ENCODE measurements around the gene ANAPC5. TPM values are rescaled to one million over a fixed set of nuclear protein-coding genes. Genes with fewer than 3 reads are reported as not detected.

The ANAPC5 gene
- total RNA-seq, 1 donor from 2014 or later = 85.8 TPM

DNA sequence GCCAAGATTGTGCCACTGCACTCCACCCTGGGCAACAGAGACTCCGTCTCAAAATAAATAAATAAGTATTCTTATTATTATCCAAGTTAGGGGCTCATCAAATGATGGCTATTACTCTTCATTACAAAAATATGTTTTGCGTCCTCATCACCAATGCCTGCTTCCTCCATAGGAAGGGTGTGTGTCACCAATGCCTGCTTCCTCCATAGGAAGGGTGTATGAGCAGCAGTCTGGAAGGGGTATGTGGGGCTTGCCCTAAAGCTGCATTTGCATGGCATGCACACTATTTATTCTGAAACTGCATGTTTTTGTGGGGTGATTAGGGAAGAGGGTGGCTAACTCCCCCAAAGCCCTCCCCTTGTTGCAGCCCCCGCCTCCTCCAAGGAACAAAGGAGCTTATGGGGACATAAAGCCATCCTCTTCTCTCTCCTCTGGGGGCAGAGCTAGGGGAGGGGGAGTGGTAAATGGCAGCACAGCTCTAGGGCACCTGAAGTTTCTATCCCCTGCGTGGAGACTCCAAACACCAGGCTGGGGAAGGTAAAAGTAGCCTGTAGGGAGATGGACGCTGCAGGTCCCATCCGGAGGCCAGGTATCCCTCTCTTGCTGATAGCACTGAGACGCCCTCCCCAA is 57.0 kb downstream of the ANAPC5 start:
- H4K20me1 ChIP-seq (ENCODE audit: insufficient read depth, low read length) = peaks cover 31% of the 10 kb centered on the region
- TF ChIP-seq, protein P1, sequence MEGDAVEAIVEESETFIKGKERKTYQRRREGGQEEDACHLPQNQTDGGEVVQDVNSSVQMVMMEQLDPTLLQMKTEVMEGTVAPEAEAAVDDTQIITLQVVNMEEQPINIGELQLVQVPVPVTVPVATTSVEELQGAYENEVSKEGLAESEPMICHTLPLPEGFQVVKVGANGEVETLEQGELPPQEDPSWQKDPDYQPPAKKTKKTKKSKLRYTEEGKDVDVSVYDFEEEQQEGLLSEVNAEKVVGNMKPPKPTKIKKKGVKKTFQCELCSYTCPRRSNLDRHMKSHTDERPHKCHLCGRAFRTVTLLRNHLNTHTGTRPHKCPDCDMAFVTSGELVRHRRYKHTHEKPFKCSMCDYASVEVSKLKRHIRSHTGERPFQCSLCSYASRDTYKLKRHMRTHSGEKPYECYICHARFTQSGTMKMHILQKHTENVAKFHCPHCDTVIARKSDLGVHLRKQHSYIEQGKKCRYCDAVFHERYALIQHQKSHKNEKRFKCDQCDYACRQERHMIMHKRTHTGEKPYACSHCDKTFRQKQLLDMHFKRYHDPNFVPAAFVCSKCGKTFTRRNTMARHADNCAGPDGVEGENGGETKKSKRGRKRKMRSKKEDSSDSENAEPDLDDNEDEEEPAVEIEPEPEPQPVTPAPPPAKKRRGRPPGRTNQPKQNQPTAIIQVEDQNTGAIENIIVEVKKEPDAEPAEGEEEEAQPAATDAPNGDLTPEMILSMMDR (IDR thresholded peaks at IDR 0.05; ENCODE audit: insufficient read depth, low read depth, low read length) = no peak
- TF ChIP-seq EZH2 (IDR thresholded peaks at IDR 0.05; ENCODE audit: insufficient read depth, low read length) = no peak
- H3K9ac ChIP-seq (ENCODE audit: low read length) = peak overlapping the region; percentile 86
- H3K79me2 ChIP-seq (ENCODE audit: insufficient read depth, low read length) = peaks cover 31% of the 10 kb centered on the region
- Mint-ChIP-seq H3K4me3 (ENCODE audit: unreplicated experiment) (peak overlapping the region; percentile 92), H3K36me3 (ENCODE audit: low read depth, unreplicated experiment) (peaks cover 6% of the 10 kb centered on the region), H3K9me3 (ENCODE audit: unreplicated experiment) (no peaks in the 10 kb centered on the region), H3K27me3 (ENCODE audit: low read depth, unreplicated experiment) (no peaks in the 10 kb centered on the region), H3K4me1 (ENCODE audit: low read depth, unreplicated experiment) (peaks cover 2% of the 10 kb centered on the region), H3K27ac (ENCODE audit: unreplicated experiment) (peak overlapping the region; percentile 72)
- peak overlapping the region; percentile 78 for H2AFZ ChIP-seq (ENCODE audit: low read depth, low read length)
- FAIRE-seq (no peak), DNase-seq (ENCODE audit: low read depth) (no peak)
- no peak overlapping the region for H3K27ac ChIP-seq (ENCODE audit: low read depth, low read length)
- H3K4me1 ChIP-seq (ENCODE audit: insufficient read depth, low read length) = peaks cover 16% of the 10 kb centered on the region
- H3K4me2 ChIP-seq (ENCODE audit: low read length) = peak overlapping the region; percentile 98
- H3K4me3 ChIP-seq (ENCODE audit: insufficient read depth, low read depth, low read length) = peak overlapping the region; percentile 87
- H3K9me3 ChIP-seq (ENCODE audit: insufficient read depth, low read depth, low read length) = no peaks in the 10 kb centered on the region
- no peaks in the 10 kb centered on the region for H3K36me3 ChIP-seq (ENCODE audit: insufficient read depth, low read length)
- no peaks in the 10 kb centered on the region for H3K27me3 ChIP-seq (ENCODE audit: insufficient read depth, low read length)

DNA sequence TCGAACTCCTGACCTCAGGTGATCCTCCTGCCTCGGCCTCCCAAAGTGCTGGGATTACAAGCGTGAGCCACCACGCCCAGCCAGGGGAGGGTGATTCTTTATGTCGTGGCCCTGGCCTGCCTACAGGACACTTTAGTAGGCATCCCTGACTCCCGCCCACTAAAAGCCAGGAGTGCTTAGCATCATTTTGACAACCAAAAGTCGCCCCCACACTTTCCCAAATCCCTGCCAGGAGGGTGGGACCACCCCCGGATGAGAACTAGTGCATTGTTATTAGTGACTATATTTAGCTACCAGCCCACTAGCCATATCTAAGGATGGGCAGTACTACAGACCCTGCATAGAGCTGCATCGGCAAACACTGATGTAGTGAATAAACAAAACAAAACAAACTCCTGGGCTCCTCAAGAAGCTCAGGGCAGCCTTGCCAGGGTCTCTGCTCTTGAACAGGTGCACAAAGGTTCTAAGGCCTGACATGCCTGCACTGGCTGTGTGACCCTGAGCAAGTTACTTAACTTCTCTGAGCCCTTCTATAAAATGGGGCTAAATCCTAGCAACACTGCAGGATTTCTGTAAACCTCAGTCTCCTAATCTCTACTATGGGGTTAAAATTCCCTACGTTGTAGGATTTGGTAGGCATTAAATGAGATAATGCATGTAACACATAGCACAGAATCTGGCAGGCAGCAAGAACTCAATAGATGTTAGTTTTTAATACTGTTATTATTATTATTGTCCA is 57.9 kb downstream of the ANAPC5 start:
- H3K27me3 ChIP-seq (ENCODE audit: insufficient read depth, low read length) = no peaks in the 10 kb centered on the region
- Mint-ChIP-seq H3K4me1 (ENCODE audit: low read depth, unreplicated experiment) (peaks cover 2% of the 10 kb centered on the region), H3K4me3 (ENCODE audit: unreplicated experiment) (no peak overlapping the region), H3K36me3 (ENCODE audit: low read depth, unreplicated experiment) (peaks cover 10% of the 10 kb centered on the region), H3K27me3 (ENCODE audit: low read depth, unreplicated experiment) (no peaks in the 10 kb centered on the region), H3K27ac (ENCODE audit: unreplicated experiment) (no peak overlapping the region), H3K9me3 (ENCODE audit: unreplicated experiment) (no peaks in the 10 kb centered on the region)
- no peak overlapping the region for H3K4me2 ChIP-seq (ENCODE audit: low read length)
- no peak overlapping the region for H3K9ac ChIP-seq (ENCODE audit: low read length)
- TF ChIP-seq, protein P1 (IDR thresholded peaks at IDR 0.05; ENCODE audit: insufficient read depth, low read depth, low read length) = no peak
- no peak for TF ChIP-seq EZH2 (IDR thresholded peaks at IDR 0.05; ENCODE audit: insufficient read depth, low read length)
- H3K79me2 ChIP-seq (ENCODE audit: insufficient read depth, low read length) = peaks cover 31% of the 10 kb centered on the region
- H3K36me3 ChIP-seq (ENCODE audit: insufficient read depth, low read length) = no peaks in the 10 kb centered on the region
- no peak overlapping the region for H2AFZ ChIP-seq (ENCODE audit: low read depth, low read length)
- no peaks in the 10 kb centered on the region for H3K9me3 ChIP-seq (ENCODE audit: insufficient read depth, low read depth, low read length)
- H3K4me1 ChIP-seq (ENCODE audit: insufficient read depth, low read length) = peaks cover 16% of the 10 kb centered on the region
- H4K20me1 ChIP-seq (ENCODE audit: insufficient read depth, low read length) = peaks cover 31% of the 10 kb centered on the region
- no peak for FAIRE-seq
- no peak overlapping the region for H3K4me3 ChIP-seq (ENCODE audit: insufficient read depth, low read depth, low read length)
- no peak overlapping the region for H3K27ac ChIP-seq (ENCODE audit: low read depth, low read length)
- no peak for DNase-seq (ENCODE audit: low read depth)

DNA sequence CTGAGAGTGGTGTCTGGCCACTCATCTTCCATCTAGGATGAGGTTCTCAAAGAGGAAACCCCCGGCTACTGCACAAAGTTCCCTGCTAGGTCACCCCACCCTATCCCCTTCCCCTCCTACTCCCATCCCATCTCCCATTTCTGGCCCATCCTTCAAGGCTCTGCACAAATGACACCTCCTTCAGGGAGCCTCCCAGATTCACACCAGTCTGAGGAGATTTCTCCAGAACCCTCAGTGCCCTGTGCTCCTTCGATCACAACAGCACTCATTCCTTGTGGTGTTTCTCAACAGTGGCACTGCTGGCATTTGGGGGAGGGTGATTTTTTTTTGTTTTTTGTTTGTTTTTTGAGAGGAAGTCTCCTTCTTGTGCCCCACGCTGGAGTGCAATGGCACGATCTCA is 58.6 kb downstream of the ANAPC5 start:
- no peak for FAIRE-seq

More for the DNA sequence above, 58.6 kb downstream of the ANAPC5 start:
- no peak for DNase-seq (ENCODE audit: low read depth)
- no peak overlapping the region for H3K4me3 Mint-ChIP-seq (ENCODE audit: unreplicated experiment)
- H4K20me1 ChIP-seq (ENCODE audit: insufficient read depth, low read length) = peaks cover 32% of the 10 kb centered on the region
- peaks cover 31% of the 10 kb centered on the region for H3K79me2 ChIP-seq (ENCODE audit: insufficient read depth, low read length)
- TF ChIP-seq EZH2 (IDR thresholded peaks at IDR 0.05; ENCODE audit: insufficient read depth, low read length) = no peak
- TF ChIP-seq, protein P1 (IDR thresholded peaks at IDR 0.05; ENCODE audit: insufficient read depth, low read depth, low read length) = no peak
- no peak overlapping the region for H3K4me3 ChIP-seq (ENCODE audit: insufficient read depth, low read depth, low read length)
- H3K36me3 ChIP-seq (ENCODE audit: insufficient read depth, low read length) = no peaks in the 10 kb centered on the region
- H3K9me3 Mint-ChIP-seq (ENCODE audit: unreplicated experiment) = no peaks in the 10 kb centered on the region
- no peaks in the 10 kb centered on the region for H3K27me3 ChIP-seq (ENCODE audit: insufficient read depth, low read length)
- H3K4me1 ChIP-seq (ENCODE audit: insufficient read depth, low read length) = peaks cover 16% of the 10 kb centered on the region
- H2AFZ ChIP-seq (ENCODE audit: low read depth, low read length) = no peak overlapping the region
- peak overlapping the region; percentile 53 for H3K27ac Mint-ChIP-seq (ENCODE audit: unreplicated experiment)
- H3K9me3 ChIP-seq (ENCODE audit: insufficient read depth, low read depth, low read length) = no peaks in the 10 kb centered on the region
- H3K27me3 Mint-ChIP-seq (ENCODE audit: low read depth, unreplicated experiment) = no peaks in the 10 kb centered on the region
- H3K36me3 Mint-ChIP-seq (ENCODE audit: low read depth, unreplicated experiment) = peaks cover 10% of the 10 kb centered on the region
- no peak overlapping the region for H3K4me2 ChIP-seq (ENCODE audit: low read length)
- H3K4me1 Mint-ChIP-seq (ENCODE audit: low read depth, unreplicated experiment) = peaks cover 2% of the 10 kb centered on the region
- no peak overlapping the region for H3K27ac ChIP-seq (ENCODE audit: low read depth, low read length)
- no peak overlapping the region for H3K9ac ChIP-seq (ENCODE audit: low read length)
